Smooth muscle cell (in vitro differentiated cells): ENCODE measurements around the gene GABRB2. TPM values are rescaled to one million over a fixed set of nuclear protein-coding genes. Genes with fewer than 3 reads are reported as not detected.

Experiments used
- DNase-seq: peaks from one replicate; lab custom pipeline; 2025; ENCODE audit not compliant: unreplicated experiment; lab: John Stamatoyannopoulos, UW
- H2AFZ ChIP-seq: fragments of 200-600 bp; sonication (generic); 2 replicates; pipeline ENCODE4 v1.6.0; 2016; ENCODE audit warnings: antibody characterized with exemption, low read depth, mild to moderate bottlenecking
- H3F3A ChIP-seq: fragments of 200-600 bp; sonication (generic); 2 replicates; pipeline ENCODE4 v1.6.0; 2017; ENCODE audit warnings: antibody characterized with exemption, low read depth
- H3K27ac ChIP-seq: fragments of 200-600 bp; sonication (generic); 2 replicates; pipeline ENCODE4 v1.5.1; 2016; ENCODE audit warnings: low read depth, mild to moderate bottlenecking
- H3K27me3 ChIP-seq: fragments of 200-600 bp; sonication (generic); 2 replicates; pipeline ENCODE4 v1.6.1; 2016; ENCODE audit warnings: low read depth, mild to moderate bottlenecking
- H3K36me3 ChIP-seq: fragments of 200-600 bp; sonication (generic); 2 replicates; pipeline ENCODE4 v1.5.1; 2016; ENCODE audit warnings: low read depth
- H3K4me1 ChIP-seq: fragments of 200-600 bp; sonication (generic); 2 replicates; pipeline ENCODE4 v1.5.1; 2016; ENCODE audit warnings: low read depth
- H3K4me2 ChIP-seq: fragments of 200-600 bp; sonication (generic); 2 replicates; pipeline ENCODE4 v1.6.0; 2016; ENCODE audit warnings: mild to moderate bottlenecking
- H3K4me3 ChIP-seq: fragments of 200-600 bp; sonication (generic); 2 replicates; pipeline ENCODE4 v1.5.1; 2016; ENCODE audit warnings: mild to moderate bottlenecking
- H3K79me2 ChIP-seq: fragments of 200-600 bp; sonication (generic); 2 replicates; pipeline ENCODE4 v1.6.0; 2016; ENCODE audit warnings: low read depth, mild to moderate bottlenecking
- H3K9ac ChIP-seq: fragments of 200-600 bp; sonication (generic); 2 replicates; pipeline ENCODE4 v1.6.0; 2016; ENCODE audit warnings: low read depth
- H3K9me3 ChIP-seq: fragments of 200-600 bp; sonication (generic); replicated peaks from 2 replicates; pipeline ENCODE4 v1.5.1; 2016; ENCODE audit warnings: low read depth
- H4K20me1 ChIP-seq: fragments of 200-600 bp; sonication (generic); 2 replicates; pipeline ENCODE4 v1.6.0; 2016; ENCODE audit warnings: low read depth
- WGBS: methylation state at CpG from one replicate; pipeline ENCODE4 v1.1.7; 2016; ENCODE audit warnings: low lambda C conversion rate; 5-methylcytosine and 5-hydroxymethylcytosine counted together
- polyA plus RNA-seq: library from polyadenylated mRNA; unstranded; fragments of >200 nt; fragmentation: Nextera tagmentation; extraction: Ambion mirVana; gene quantifications from 2 replicates; pipeline ENCODE4 v1.2.1, GENCODE V29; 2016
- total RNA-seq: library from RNA; depleted of rRNA; stranded (reverse); fragments of >200 nt; gene quantifications from 2 replicates; pipeline ENCODE4 v1.2.3, GENCODE V29; 2014
- TF ChIP-seq, protein P1 (sequence below): fragments of 200-600 bp; sonication (generic); IDR thresholded peaks from 2 replicates; pipeline ENCODE4 v1.5.1; 2017; ENCODE audit warnings: borderline replicate concordance, mild to moderate bottlenecking, antibody characterized with exemption; ENCODE audit not compliant: insufficient read depth, poor library complexity, severe bottlenecking

The GABRB2 gene
- total and polyA plus RNA-seq, 2 experiments from 2014 or later = 1.2 to 3.5 TPM

DNA sequence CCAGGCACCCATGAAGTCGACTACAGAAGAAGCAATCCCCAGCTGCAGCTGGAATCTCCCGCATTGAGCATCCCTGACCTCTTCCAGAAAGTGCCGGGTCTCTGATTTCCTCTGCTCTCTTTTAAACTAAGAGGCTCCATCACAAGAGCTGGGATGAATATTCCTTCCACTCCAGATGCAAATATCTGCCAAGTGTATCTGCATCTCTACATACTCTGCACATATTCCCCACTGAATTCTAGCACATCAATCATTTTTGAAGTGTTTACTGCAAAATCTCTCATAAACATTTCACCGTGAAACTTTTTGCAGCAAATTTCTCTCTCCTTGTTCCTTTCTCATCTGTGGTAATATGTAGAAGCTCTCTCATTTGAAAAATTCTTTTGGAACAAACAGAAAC is 161.5 kb downstream of the GABRB2 start:
- no peak overlapping the region for H3K4me2 ChIP-seq
- TF ChIP-seq, protein P1, sequence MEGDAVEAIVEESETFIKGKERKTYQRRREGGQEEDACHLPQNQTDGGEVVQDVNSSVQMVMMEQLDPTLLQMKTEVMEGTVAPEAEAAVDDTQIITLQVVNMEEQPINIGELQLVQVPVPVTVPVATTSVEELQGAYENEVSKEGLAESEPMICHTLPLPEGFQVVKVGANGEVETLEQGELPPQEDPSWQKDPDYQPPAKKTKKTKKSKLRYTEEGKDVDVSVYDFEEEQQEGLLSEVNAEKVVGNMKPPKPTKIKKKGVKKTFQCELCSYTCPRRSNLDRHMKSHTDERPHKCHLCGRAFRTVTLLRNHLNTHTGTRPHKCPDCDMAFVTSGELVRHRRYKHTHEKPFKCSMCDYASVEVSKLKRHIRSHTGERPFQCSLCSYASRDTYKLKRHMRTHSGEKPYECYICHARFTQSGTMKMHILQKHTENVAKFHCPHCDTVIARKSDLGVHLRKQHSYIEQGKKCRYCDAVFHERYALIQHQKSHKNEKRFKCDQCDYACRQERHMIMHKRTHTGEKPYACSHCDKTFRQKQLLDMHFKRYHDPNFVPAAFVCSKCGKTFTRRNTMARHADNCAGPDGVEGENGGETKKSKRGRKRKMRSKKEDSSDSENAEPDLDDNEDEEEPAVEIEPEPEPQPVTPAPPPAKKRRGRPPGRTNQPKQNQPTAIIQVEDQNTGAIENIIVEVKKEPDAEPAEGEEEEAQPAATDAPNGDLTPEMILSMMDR = no peak
- H3K36me3 ChIP-seq = no peaks in the 10 kb centered on the region
- no peak overlapping the region for H3K9ac ChIP-seq
- no peak overlapping the region for H3K27ac ChIP-seq
- H3F3A ChIP-seq = no peaks in the 10 kb centered on the region
- no peak overlapping the region for H2AFZ ChIP-seq
- H3K4me1 ChIP-seq = no peaks in the 10 kb centered on the region
- no peak for DNase-seq
- H3K9me3 ChIP-seq = no peaks in the 10 kb centered on the region
- H4K20me1 ChIP-seq = no peaks in the 10 kb centered on the region
- no peaks in the 10 kb centered on the region for H3K27me3 ChIP-seq
- no peak overlapping the region for H3K4me3 ChIP-seq
- 85% methylated on average over 4 of the region's 4 CpGs for WGBS
- no peaks in the 10 kb centered on the region for H3K79me2 ChIP-seq

DNA sequence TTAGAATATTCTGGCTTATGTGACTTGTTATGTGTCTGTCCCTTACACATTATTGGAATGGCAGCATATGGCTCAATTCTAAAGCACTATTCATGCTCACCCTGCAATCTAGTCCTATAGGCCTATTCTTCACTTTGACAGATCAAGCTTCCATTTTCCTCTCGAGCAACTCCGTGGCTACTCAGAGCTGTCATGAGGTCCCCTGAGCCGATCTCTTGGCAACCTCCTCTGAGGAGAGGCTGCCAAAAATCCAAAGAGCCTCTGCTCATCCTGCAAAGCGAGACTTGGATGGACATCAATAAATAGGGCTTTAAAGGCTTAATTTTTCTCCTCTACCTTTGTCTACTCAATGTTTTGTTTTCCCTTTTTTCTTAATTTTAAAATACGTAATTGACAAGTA is 163.8 kb downstream of the GABRB2 start:
- Histone ChIP-seq H3K4me2 (no peak overlapping the region), H3K4me1 (no peaks in the 10 kb centered on the region), H3K9me3 (no peaks in the 10 kb centered on the region), H3K27ac (no peak overlapping the region), H3K4me3 (no peak overlapping the region), H3K9ac (no peak overlapping the region), H4K20me1 (no peaks in the 10 kb centered on the region), H3K36me3 (no peaks in the 10 kb centered on the region), H2AFZ (no peak overlapping the region), H3K27me3 (no peaks in the 10 kb centered on the region), H3F3A (no peaks in the 10 kb centered on the region), H3K79me2 (no peaks in the 10 kb centered on the region)
- WGBS = 98% methylated on average over 5 of the region's 5 CpGs
- TF ChIP-seq, protein P1 = no peak
- DNase-seq = no peak

DNA sequence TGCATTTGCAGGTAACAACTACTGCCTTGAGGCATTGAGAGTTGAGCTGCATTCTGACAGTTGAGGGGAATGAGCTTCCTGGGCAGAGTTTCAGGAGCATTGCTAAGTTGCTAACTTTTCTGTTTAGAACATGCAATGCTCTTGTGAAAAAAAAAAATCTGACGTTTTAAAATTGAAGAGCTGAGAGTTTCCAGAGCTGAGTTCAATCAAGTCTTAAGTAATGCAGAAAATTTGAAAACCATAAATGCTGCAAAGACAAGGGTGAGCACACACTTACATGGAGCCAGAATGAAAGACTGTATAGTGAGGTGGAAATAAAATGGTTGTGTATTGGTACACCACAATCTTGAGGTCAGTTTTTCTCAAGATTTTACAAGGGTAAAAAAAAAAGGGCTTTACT is 166.0 kb downstream of the GABRB2 start:
- Histone ChIP-seq H3K4me2 (no peak overlapping the region), H2AFZ (no peak overlapping the region), H3K4me3 (no peak overlapping the region), H3K79me2 (no peaks in the 10 kb centered on the region), H3K36me3 (no peaks in the 10 kb centered on the region), H3K27me3 (no peaks in the 10 kb centered on the region), H3K9ac (no peak overlapping the region), H3K4me1 (no peaks in the 10 kb centered on the region), H3K9me3 (no peaks in the 10 kb centered on the region), H3F3A (no peaks in the 10 kb centered on the region), H4K20me1 (no peaks in the 10 kb centered on the region), H3K27ac (no peak overlapping the region)
- TF ChIP-seq, protein P1 = no peak
- WGBS = 12% methylated on average over 1 of the region's 1 CpG
- no peak for DNase-seq

DNA sequence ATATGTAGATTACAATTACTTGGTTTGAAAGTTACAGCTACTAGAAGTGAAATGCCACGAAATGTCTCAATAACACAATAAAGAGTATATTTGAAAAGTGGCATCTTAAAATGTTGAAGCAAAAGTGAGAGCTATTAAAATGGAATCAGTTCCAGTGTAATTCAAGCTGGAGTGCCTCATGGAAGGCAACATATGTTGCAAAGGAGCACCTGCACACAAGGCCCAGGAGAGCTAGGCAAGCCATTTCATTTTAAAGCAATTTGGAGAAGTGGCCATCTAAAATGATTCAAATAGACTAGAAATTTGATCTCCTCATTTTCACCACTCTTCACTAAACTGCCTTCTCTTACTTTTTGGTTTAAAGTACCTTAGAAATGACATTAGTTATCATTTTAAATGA is 167.8 kb downstream of the GABRB2 start:
- H3K9ac ChIP-seq = no peak overlapping the region
- H3K4me3 ChIP-seq = no peak overlapping the region
- no peak overlapping the region for H3K27ac ChIP-seq
- no peak overlapping the region for H2AFZ ChIP-seq
- TF ChIP-seq, protein P1 = no peak
- no peaks in the 10 kb centered on the region for H3K27me3 ChIP-seq
- H3K79me2 ChIP-seq = no peaks in the 10 kb centered on the region
- no peaks in the 10 kb centered on the region for H3K36me3 ChIP-seq
- no peaks in the 10 kb centered on the region for H3F3A ChIP-seq
- no peaks in the 10 kb centered on the region for H4K20me1 ChIP-seq
- H3K4me1 ChIP-seq = no peaks in the 10 kb centered on the region
- no peak for DNase-seq
- H3K9me3 ChIP-seq = no peaks in the 10 kb centered on the region
- 100% methylated on average over 1 of the region's 1 CpG for WGBS
- no peak overlapping the region for H3K4me2 ChIP-seq
